GM12878 (cell line): Measurements from ENCODE around the gene RUNX3.

Experiments used
- FOXK2 ChIP-seq: fragments of 450-650 bp; IDR thresholded peaks from 2 replicates; pipeline ENCODE4 v1.6.1; 2017; ENCODE audit warnings: mild to moderate bottlenecking, moderate library complexity
- HDAC2 ChIP-seq: fragments of 200-600 bp; sonication (generic); IDR thresholded peaks from 2 replicates; pipeline ENCODE4 v1.6.1; 2017
- MYC ChIP-seq: IDR thresholded peaks from 2 replicates; pipeline ENCODE4 v1.6.1; 2011; ENCODE audit warnings: mild to moderate bottlenecking, low read length, moderate library complexity, inconsistent platforms; ENCODE audit not compliant: insufficient read depth, insufficient replicate concordance, insufficient read length, severe bottlenecking
- NFYB ChIP-seq: IDR thresholded peaks from 2 replicates; pipeline ENCODE4 v1.6.1; 2011; ENCODE audit warnings: low read depth, mild to moderate bottlenecking, low read length, improper control_type of control experiment, moderate library complexity; ENCODE audit not compliant: insufficient read depth
- POLR2A ChIP-seq: IDR thresholded peaks from 2 replicates; pipeline ENCODE4 v1.6.1; 2011; ENCODE audit warnings: low read depth, mild to moderate bottlenecking, low read length
- STAT3 ChIP-seq: IDR thresholded peaks from 2 replicates; pipeline ENCODE4 v1.6.1; 2011; ENCODE audit warnings: low read depth, low read length, improper control_type of control experiment
- TF ChIP-seq, protein P1 (sequence below): fragments of 450-650 bp; IDR thresholded peaks from 2 replicates; pipeline ENCODE4 v1.6.1; 2017; ENCODE audit warnings: mild to moderate bottlenecking, moderate library complexity
- TF ChIP-seq, protein P2 (sequence below), 3 experiments: IDR thresholded peaks in 2 of 3; conservative IDR thresholded peaks in 1 of 3; 2 replicates each; pipeline ENCODE4 v1.5.1; 2011; ENCODE audit warnings: low read depth in 3 of 3, low read length in 3 of 3, mild to moderate bottlenecking in 3 of 3, control low read depth in 2 of 3, moderate library complexity in 2 of 3, inconsistent platforms in 1 of 3, mixed read lengths in 1 of 3; ENCODE audit not compliant: control insufficient read depth in 2 of 3, insufficient read depth in 1 of 3; ENCODE audit errors: extremely low read depth in 1 of 3

DNA sequence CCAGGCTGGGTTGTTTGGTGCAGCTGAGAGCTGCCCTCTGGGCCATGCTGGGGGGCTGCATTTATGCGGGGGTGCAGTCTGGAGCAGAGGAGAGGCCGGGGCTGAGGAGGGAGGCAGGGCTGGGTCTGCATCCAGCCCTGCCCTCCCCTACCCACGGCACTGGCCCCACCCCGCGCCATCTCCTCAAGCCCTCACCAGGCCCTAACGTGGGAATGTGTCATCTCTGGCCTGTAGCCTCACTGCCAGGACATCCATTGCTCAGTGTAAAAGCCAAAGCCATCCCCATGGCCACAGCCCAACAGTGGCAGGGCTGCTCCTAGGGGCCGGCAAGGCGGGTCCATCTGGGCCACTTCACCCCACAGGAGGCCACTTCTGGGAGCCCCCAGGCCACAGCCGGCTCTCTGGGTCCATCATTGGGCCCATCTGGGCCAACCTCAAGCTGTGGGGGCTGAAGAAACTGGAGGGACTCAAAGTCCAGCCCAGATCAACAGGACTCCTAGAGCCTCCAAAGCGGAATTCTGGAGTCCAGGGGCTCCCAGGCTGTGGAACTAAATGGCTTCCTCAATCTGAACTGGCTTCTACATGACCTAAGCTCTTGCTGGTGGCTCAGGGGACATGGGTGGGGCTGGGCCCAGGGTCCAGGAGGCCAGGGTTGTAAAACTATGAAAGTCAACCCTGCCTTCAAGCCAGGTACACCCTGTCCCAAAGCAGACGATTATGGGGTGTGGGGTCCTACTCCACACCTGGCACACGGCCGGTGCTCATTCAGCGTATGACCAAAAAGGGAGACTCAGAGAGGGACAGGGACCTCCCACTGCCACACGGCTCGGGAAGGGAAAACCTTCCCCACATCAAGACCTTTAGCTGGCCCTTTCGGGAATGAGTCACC lies 32.6 kb downstream of the RUNX3 start:
- TF ChIP-seq NFYB (no peak), FOXK2 (no peak), HDAC2 (no peak), MYC (no peak), POLR2A (no peak), STAT3 (no peak)
- TF ChIP-seq, protein P1, sequence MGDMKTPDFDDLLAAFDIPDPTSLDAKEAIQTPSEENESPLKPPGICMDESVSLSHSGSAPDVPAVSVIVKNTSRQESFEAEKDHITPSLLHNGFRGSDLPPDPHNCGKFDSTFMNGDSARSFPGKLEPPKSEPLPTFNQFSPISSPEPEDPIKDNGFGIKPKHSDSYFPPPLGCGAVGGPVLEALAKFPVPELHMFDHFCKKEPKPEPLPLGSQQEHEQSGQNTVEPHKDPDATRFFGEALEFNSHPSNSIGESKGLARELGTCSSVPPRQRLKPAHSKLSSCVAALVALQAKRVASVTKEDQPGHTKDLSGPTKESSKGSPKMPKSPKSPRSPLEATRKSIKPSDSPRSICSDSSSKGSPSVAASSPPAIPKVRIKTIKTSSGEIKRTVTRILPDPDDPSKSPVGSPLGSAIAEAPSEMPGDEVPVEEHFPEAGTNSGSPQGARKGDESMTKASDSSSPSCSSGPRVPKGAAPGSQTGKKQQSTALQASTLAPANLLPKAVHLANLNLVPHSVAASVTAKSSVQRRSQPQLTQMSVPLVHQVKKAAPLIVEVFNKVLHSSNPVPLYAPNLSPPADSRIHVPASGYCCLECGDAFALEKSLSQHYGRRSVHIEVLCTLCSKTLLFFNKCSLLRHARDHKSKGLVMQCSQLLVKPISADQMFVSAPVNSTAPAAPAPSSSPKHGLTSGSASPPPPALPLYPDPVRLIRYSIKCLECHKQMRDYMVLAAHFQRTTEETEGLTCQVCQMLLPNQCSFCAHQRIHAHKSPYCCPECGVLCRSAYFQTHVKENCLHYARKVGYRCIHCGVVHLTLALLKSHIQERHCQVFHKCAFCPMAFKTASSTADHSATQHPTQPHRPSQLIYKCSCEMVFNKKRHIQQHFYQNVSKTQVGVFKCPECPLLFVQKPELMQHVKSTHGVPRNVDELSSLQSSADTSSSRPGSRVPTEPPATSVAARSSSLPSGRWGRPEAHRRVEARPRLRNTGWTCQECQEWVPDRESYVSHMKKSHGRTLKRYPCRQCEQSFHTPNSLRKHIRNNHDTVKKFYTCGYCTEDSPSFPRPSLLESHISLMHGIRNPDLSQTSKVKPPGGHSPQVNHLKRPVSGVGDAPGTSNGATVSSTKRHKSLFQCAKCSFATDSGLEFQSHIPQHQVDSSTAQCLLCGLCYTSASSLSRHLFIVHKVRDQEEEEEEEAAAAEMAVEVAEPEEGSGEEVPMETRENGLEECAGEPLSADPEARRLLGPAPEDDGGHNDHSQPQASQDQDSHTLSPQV = no peak
- TF ChIP-seq, protein P2, sequence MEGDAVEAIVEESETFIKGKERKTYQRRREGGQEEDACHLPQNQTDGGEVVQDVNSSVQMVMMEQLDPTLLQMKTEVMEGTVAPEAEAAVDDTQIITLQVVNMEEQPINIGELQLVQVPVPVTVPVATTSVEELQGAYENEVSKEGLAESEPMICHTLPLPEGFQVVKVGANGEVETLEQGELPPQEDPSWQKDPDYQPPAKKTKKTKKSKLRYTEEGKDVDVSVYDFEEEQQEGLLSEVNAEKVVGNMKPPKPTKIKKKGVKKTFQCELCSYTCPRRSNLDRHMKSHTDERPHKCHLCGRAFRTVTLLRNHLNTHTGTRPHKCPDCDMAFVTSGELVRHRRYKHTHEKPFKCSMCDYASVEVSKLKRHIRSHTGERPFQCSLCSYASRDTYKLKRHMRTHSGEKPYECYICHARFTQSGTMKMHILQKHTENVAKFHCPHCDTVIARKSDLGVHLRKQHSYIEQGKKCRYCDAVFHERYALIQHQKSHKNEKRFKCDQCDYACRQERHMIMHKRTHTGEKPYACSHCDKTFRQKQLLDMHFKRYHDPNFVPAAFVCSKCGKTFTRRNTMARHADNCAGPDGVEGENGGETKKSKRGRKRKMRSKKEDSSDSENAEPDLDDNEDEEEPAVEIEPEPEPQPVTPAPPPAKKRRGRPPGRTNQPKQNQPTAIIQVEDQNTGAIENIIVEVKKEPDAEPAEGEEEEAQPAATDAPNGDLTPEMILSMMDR (IDR thresholded peaks at IDR 0.05 in 2 of 3, conservative IDR thresholded peaks at IDR 0.05 in 1 of 3; ENCODE audit: control insufficient read depth in 2 of 3, extremely low read depth in 1 of 3, insufficient read depth in 1 of 3, low read depth in 3 of 3, low read length in 3 of 3) = no peak
